A549 (cell line): ENCODE data around the gene PSMA3.

Source experiments
- JUN ChIP-seq, 2 experiments: fragments of >200 bp; sonication (Bioruptor Twin); formaldehyde crosslinking; IDR thresholded peaks; 2 replicates in 1 of 2; 3 replicates in 1 of 2; pipeline ENCODE4 v1.6.1; 2016 to 2017
- MAZ ChIP-seq: fragments of 150-350 bp; IDR thresholded peaks from 2 replicates; pipeline ENCODE4 v1.6.1; 2014; ENCODE audit warnings: antibody characterized with exemption, low read depth, low read length, borderline replicate concordance

DNA sequence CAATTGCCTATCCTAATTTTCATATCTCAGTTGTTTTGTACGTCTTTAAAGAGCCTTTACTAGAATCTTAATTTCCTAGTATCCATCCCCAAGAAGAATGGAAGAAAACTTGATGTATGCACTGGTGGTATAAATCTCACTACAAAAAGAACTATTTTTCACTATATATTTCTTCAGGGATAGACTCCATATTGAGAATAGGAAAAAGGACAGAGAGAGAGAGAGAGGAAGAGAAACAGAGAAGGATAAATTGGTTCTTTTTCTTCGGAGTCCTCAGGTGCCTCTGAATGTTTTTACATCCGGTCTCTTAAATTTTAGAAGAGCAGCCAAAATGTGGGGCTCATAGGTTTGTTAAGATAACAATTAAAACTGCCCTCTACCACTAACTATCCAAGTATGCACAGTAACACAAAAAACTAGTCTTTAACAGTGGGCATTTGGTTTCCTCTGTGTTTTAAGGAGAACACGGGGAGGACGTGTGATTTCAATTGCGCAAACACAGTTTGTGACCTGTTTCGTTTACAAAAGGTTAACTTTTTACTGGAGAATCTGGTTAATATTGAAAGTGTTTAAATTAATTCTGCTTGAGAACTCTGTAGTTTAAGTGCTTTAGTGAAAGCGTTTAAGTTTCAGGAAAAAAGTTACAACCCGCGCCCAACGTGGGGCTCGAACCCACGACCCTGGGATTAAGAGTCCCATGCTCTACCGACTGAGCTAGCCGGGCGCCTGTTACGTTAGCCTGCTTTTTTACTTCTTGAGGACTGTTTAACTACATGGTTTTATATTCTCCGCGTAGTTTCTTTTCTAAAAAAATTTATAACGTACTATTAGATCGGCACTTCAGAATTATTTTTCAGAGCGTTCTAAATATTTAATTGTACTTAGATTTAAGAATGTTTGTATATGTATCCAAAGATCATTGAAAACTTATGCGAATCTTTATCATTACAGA, 5.1 kb upstream of the PSMA3 start:
- TF ChIP-seq MAZ = no peak
- no peak for TF ChIP-seq JUN (IDR thresholded peaks at IDR 0.05)
